ENCODE data around the gene SYVN1.
A peak's percentile ranks its signal among the peaks of the same experiment; 100 is the strongest.
"Not testable (repeated sequence)": the region's sequence is repeated elsewhere in the genome, so short reads cannot be mapped to it uniquely, and the experiment has no call there.

The SYVN1 gene

DNA sequence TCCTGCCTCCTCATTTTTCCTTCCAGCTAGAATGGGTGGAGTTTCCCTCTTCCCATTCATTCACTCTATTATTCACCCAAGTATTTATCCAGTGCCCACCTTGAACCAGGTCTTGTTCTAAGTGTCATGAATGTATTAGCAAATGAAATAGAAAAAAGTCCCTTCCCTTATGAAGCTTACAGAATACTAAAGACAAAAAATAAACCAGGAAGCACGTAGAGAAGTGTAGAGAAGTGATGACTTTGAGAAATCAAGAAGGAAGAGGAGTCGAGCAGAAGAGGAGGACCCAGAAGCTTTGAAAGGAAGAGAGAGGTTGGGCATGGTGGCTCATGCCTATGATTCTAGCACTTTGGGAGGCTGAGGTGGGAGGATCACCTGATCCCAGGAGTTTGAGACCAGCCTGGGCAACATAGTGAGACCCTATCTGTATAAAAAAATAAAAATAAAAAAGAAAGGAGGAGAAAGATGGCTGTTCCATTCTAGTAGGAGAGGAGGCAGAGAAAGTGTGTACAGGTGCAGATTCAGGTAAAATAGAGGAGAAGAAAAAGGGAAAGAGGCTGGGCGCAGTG lies 17.1 kb upstream of the SYVN1 start:
- no peak for DNase-seq (ENCODE audit: low spot score)

- DNase-seq (ENCODE audit: low spot score) = peak; percentile 94
Measured at GRCh38 chr11:65150509-65151299, 16.4 kb upstream of the SYVN1 start.

DNA sequence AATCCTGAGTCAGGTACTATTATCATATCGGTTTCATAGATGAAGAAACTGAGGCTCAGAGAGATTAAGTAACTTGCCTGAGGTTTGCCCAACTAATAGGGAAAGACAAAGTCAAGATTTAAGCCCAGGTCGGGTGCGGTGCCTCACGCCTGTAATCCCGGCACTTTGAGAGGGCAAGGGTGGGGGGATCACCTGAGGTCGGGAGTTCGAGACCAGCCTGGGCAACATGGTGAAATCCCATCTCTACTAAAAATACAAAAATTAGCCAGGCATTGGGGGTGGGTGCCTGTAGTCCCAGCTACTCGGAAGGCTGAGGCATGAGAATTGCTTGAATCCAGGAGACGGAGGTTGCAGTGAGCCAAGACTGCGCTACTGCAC lies 15.8 kb upstream of the SYVN1 start:
- DNase-seq (ENCODE audit: low spot score) = not testable (repeated sequence)

GRCh38 chr11:65148657-65149056 lies 14.3 kb upstream of the SYVN1 start:
- DNase-seq (ENCODE audit: low spot score) = no peak

GRCh38 chr11:65147352-65148075 lies 13.2 kb upstream of the SYVN1 start:
- no peak for DNase-seq (ENCODE audit: low spot score)

DNA sequence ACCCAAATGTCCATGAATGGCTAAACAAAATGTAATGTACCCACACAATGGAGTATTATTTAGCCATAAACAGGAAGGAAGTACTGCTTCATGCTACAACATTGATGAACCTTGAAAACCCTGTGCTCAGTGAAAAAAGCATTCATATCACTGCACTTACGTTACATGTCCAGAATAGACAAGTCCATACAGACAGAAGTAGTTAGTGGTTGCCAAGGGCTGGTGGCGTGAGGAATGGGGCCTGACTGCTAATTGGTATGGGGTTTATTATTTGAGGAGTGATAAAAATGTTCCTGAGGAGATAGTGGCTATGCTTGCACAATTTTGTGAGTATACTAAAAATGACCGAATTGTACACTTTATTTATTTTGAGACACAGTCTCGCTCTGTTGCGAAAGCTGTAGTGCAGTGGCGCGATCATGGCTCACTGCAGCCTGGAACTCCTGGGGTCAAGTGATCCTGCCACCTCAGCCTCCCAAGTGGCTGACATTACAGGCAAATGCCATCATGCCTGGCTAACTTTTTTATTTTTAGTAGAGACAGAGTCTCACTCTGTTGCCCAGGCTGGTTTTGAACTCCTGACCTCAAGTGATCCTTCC lies 7.7 kb upstream of the SYVN1 start:
- no peak for DNase-seq (ENCODE audit: low spot score)

GRCh38 chr11:65136515-65137096 lies 2.3 kb upstream of the SYVN1 start:
- no peak for DNase-seq (ENCODE audit: low spot score)

- no peak for DNase-seq (ENCODE audit: low spot score)
Measured at GRCh38 chr11:65135633-65136145, 1.4 kb upstream of the SYVN1 start.

GRCh38 chr11:65134952-65135632 lies 773 bp upstream of the SYVN1 start:
- DNase-seq (ENCODE audit: low spot score) = peak; percentile 97

- no peak for DNase-seq (ENCODE audit: low spot score)
Measured at GRCh38 chr11:65133724-65134123, 595 bp downstream of the SYVN1 start.

GRCh38 chr11:65132988-65133700 lies 1.2 kb downstream of the SYVN1 start:
- peak; percentile 73 for DNase-seq (ENCODE audit: low spot score)

DNA sequence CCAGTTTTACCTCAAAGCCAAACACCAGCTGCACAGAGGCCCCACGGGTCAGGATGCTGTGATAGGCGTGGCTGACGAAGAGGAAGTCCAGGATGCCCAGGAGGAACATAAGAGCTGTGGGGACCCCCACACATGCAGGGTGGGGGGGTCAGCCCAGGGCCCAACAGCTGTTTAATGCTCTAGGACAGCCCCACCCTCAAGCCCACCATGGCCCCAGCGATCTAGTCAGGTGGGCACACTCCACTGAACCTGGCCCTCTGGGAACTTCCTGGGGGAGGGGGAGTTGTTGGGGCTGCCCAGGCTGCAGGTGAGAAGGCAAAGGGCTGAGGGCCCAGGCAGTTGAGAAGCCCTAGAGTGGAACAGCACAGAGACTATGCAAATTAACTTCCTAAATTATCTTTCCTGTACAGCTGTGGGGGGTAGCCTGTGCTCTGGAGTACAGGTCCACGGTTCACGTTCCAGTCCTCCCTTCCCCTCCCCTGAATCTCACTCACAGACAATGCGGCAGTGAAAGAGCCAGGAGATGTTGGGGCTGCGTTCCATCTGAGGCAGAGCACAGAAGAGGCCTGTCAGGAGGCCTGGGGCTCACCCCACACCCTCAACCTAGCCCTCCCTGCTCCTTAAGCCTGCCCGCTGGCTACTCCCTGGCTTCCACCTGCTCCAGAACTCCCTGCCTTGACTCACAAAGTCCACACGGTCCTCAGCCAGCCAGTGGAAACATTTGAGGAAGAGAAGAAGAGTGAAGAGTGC lies 1.9 kb downstream of the SYVN1 start:
- no peak for DNase-seq (ENCODE audit: low spot score)

DNA sequence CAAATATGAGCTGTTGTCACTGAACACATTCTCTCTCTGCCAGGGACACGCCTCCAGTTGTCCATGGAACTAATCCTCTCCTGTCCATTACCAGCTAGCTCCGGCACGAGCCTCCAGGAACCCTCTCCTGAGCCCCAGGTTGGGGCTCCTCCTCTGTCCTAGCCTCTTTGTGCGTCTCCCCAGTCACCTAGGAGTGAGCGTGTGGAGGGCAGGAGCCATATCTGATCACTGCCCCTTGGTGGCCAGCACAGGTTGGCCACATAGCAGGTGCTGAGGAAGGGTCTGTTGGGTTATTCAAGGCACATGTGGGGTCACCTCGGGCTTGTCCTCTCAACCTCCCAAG lies 2.5 kb downstream of the SYVN1 start:
- DNase-seq (ENCODE audit: low spot score) = no peak

DNA sequence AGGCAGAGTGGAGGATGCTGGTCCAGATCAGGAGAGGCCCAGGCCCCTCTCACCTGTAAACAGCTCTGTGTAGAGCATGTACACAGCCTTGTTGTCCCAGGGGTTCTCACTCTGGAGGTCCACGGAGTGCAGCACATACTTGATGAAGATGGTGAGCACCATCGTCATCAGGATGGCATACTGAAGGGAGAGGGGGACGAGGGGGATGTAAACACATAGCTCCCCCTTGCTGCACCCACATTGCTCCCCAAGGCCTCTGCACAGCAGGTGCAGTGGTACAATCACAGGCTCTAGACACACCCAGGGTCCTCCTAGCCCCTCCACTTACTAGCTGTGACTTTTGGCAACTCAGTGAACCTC lies 2.9 kb downstream of the SYVN1 start:
- DNase-seq (ENCODE audit: low spot score) = no peak

DNA sequence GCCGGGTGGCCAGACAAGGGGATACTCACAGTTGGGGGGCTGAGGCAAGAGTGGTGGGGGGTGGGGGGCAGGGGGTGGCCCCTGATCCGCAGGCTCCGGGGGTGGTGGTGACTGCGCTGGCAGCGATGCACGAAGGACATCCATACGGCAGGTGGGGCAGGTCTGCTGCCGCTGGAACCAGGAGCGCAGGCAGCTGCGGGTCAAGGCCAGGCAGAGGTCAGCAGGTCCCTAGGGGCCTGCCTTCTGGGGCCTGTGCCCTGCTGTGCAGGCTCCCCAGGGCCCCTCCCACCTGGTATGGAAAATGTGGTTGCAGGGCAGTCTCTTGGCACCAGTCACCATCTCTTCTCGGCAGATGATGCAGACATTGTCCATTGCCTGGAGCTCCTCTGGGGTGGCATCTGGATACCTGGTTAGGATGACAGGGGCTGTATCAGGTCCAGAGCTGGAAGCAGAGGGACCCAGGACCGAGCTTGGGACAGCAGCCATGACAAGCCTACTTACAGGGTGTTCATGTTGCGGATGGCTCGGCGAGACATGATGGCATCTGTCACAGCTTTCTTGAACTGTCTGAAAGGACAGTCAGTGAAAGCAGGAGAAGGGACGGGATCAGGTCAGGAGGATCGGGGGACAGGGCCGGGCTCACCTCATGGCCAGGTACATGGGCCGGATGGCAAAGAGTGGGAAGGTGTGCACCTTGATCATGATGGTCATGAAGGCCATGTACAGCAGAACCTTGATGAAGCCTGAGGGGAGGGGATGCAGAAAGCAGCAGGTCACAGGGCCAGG lies 3.5 kb downstream of the SYVN1 start:
- DNase-seq (ENCODE audit: low spot score) = no peak

DNA sequence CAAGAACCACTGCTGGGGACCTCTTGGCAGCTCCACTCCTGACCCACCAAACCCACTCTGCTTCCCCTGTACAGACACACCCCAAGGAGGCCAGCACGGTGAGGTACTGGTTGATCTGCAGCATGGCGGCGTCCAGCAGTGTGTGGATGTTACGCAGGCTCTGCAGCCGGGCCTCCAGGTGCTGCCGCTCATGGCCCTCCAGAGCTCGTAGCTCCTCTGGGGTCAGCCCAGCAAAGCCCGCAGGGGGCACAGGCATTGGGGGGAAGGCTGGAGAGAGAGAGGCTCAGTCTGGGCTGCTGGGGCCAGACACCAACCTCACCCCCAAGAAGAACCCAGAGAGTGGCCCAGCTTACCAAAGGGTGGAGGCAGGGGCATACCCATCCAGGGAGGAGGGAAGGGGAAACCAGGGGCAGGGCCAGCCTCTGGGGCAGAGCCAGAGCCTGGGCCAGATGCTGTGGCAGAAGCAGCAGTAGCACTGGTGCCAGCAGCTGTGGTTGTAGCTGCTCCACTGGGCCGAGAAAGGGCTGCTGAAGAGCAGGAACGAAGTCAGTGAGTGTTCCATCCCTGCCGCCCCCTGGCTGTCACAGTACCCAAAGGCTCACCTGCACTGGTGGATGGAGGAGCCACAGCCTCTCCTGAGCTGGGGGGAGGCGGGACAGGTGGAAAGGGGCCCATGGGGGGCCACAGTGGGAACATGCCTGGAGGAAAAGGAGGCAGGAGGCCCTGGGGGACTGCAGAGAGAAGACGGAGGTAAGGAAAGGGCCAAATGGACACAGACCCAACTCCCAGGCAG lies 4.5 kb downstream of the SYVN1 start:
- no peak for DNase-seq (ENCODE audit: low spot score)

GRCh38 chr11:65128182-65129145 lies 5.9 kb downstream of the SYVN1 start:
- DNase-seq (ENCODE audit: low spot score) = no peak
